Keratinocyte (primary cell): ENCODE data around the gene TSR3. TPM values are rescaled to one million over a fixed set of nuclear protein-coding genes. Genes with fewer than 3 reads are reported as not detected.
A peak's percentile ranks its signal among the peaks of the same experiment; 100 is the strongest.

Experiments
- DNase-seq: peaks from one replicate; pipeline ENCODE4 v3.0.0-alpha.2; 2011; ENCODE audit warnings: low read depth, missing footprints, low spot score
- FAIRE-seq: peaks from 2 replicates; lab custom pipeline; 2011; peaks lifted over from hg19 to GRCh38; lab: Jason Lieb, UNC
- H2AFZ ChIP-seq: 2 replicates; pipeline ENCODE4 v1.6.0; 2012; ENCODE audit warnings: low read length, control low read depth, inconsistent platforms; ENCODE audit not compliant: control insufficient read depth
- H3K27ac ChIP-seq: 2 replicates; pipeline ENCODE4 v1.5.1; 2011; ENCODE audit warnings: low read length; ENCODE audit not compliant: control insufficient read depth, insufficient read depth
- H3K27me3 ChIP-seq: 3 replicates; pipeline ENCODE4 v1.6.0; 2011; ENCODE audit warnings: low read length; ENCODE audit not compliant: control insufficient read depth, insufficient read depth; ENCODE audit errors: extremely low read depth
- H3K36me3 ChIP-seq, 2 experiments: 2 replicates in 1 of 2; 3 replicates in 1 of 2; pipeline ENCODE4 v1.5.1; 2011; ENCODE audit warnings: low read length in 2 of 2, mild to moderate bottlenecking in 1 of 2; ENCODE audit not compliant: control insufficient read depth in 2 of 2, insufficient read depth in 2 of 2; ENCODE audit errors: extremely low read depth in 1 of 2
- H3K4me1 ChIP-seq: 3 replicates; pipeline ENCODE4 v1.5.1; 2011; ENCODE audit warnings: low read length; ENCODE audit not compliant: control insufficient read depth, insufficient read depth; ENCODE audit errors: extremely low read depth
- H3K4me2 ChIP-seq: 3 replicates; pipeline ENCODE4 v1.6.0; 2011; ENCODE audit warnings: low read depth, low read length; ENCODE audit not compliant: control insufficient read depth, insufficient read depth; ENCODE audit errors: extremely low read depth
- H3K4me3 ChIP-seq, 3 experiments: fragments of 200-600 bp in 1 of 3; sonication (generic) in 1 of 3; 2 replicates in 2 of 3; 3 replicates in 1 of 3; pipeline ENCODE4 v1.5.1; 2011 to 2016; ENCODE audit warnings: low read length in 3 of 3, mild to moderate bottlenecking in 3 of 3, control low read depth in 2 of 3, inconsistent platforms in 1 of 3, low read depth in 1 of 3, mixed read lengths in 1 of 3, mixed run types in 1 of 3, moderate library complexity in 1 of 3; ENCODE audit not compliant: control insufficient read depth in 2 of 3, insufficient read depth in 2 of 3; ENCODE audit errors: extremely low read depth in 1 of 3
- H3K79me2 ChIP-seq: 2 replicates; pipeline ENCODE4 v1.6.0; 2012; ENCODE audit warnings: low read length; ENCODE audit not compliant: control insufficient read depth, insufficient read depth
- H3K9ac ChIP-seq: 3 replicates; pipeline ENCODE4 v1.6.0; 2011; ENCODE audit warnings: low read length; ENCODE audit not compliant: control insufficient read depth, insufficient read depth; ENCODE audit errors: extremely low read depth
- H3K9me1 ChIP-seq: 3 replicates; pipeline ENCODE4 v1.6.0; 2011; ENCODE audit warnings: low read length; ENCODE audit not compliant: control insufficient read depth, insufficient read depth; ENCODE audit errors: extremely low read depth
- H3K9me3 ChIP-seq: 2 replicates; pipeline ENCODE4 v1.5.1; 2012; ENCODE audit warnings: low read depth, low read length; ENCODE audit not compliant: control insufficient read depth
- H4K20me1 ChIP-seq: 3 replicates; pipeline ENCODE4 v1.6.0; 2011; ENCODE audit warnings: low read length; ENCODE audit not compliant: control insufficient read depth, insufficient read depth; ENCODE audit errors: extremely low read depth
- CTCF ChIP-seq, 3 experiments: IDR thresholded peaks in 1 of 3; conservative IDR thresholded peaks in 1 of 3; optimal IDR thresholded peaks in 1 of 3; 2 replicates in 2 of 3; 3 replicates in 1 of 3; pipeline versions ENCODE3 to v1.5.1; 2011; ENCODE audit warnings: low read length in 3 of 3, mild to moderate bottlenecking in 3 of 3, moderate library complexity in 2 of 3, control low read depth in 1 of 3, inconsistent platforms in 1 of 3; ENCODE audit not compliant: insufficient read depth in 2 of 3; ENCODE audit errors: extremely low read depth in 1 of 3
- EZH2 ChIP-seq: IDR thresholded peaks from one replicate; pipeline ENCODE4 v1.6.1; 2012; ENCODE audit warnings: inconsistent platforms, mild to moderate bottlenecking, low read length, moderate library complexity
- dilution Hi-C: fragments of 300-500 bp; cut with MboI; formaldehyde crosslinking; loops from one replicate; pipeline ENCODE4 v1.7.0; 2020; ENCODE audit warnings: low sequenced_read_pairs; ENCODE audit not compliant: extremely low pct_ligation_motif_present
- polyA plus RNA-seq, 5 experiments: library from polyadenylated mRNA; depleted of rRNA in 3 of 5; stranded (reverse) in 3 of 5; stranded (forward) in 1 of 5; unstranded in 1 of 5; fragments of >200 nt; gene quantifications; 1 replicate in 1 of 5; 2 replicates in 3 of 5; 3 replicates in 1 of 5; pipeline versions ENCODE4 v1.2.1 to v1.2.3, GENCODE V29; 2011 to 2012; ENCODE audit warnings: missing spikeins in 2 of 5, low read depth in 1 of 5, low replicate concordance in 1 of 5

TSR3 gene
- polyA plus RNA-seq, 1 donor (not counting 4 experiments of a cell fraction or from before 2014, with no cell fraction given), result 33.0 TPM

GRCh38 chr16:1351215-1351581 is 480 bp downstream of the TSR3 start:
- peak overlapping the region; percentile 56 for H3K27ac ChIP-seq
- TF ChIP-seq EZH2 (no peak), CTCF (optimal IDR thresholded peaks at IDR 0.05 in 1 of 3, IDR thresholded peaks at IDR 0.05 in 1 of 3, conservative IDR thresholded peaks at IDR 0.05 in 1 of 3; ENCODE audit: extremely low read depth in 1 of 3, insufficient read depth in 2 of 3, low read length in 3 of 3) (no peak)
- H3K4me2 ChIP-seq, result peak overlapping the region; percentile 74
- peak overlapping the region; percentile 81 for H3K9ac ChIP-seq
- no peaks in the 10 kb centered on the region for H3K27me3 ChIP-seq
- peaks cover 57% of the 10 kb centered on the region for H3K79me2 ChIP-seq
- DNase-seq (no peak), FAIRE-seq (no peak)
- H4K20me1 ChIP-seq, result peaks cover 2% of the 10 kb centered on the region
- no peaks in the 10 kb centered on the region for H3K9me3 ChIP-seq
- H3K4me3 ChIP-seq, result peak overlapping the region; percentile 64 to 97 (median 90)
- peaks cover 4% of the 10 kb centered on the region for H3K9me1 ChIP-seq
- peak overlapping the region; percentile 19 for H2AFZ ChIP-seq
- peaks cover 12 to 15% of the 10 kb centered on the region in 2 experiments for H3K36me3 ChIP-seq
- dilution Hi-C loops, result no loop called here
- peaks cover 30% of the 10 kb centered on the region for H3K4me1 ChIP-seq

GRCh38 chr16:1350691-1351090 is 987 bp downstream of the TSR3 start:
- TF ChIP-seq CTCF (optimal IDR thresholded peaks at IDR 0.05 in 1 of 3, IDR thresholded peaks at IDR 0.05 in 1 of 3, conservative IDR thresholded peaks at IDR 0.05 in 1 of 3; ENCODE audit: extremely low read depth in 1 of 3, insufficient read depth in 2 of 3, low read length in 3 of 3), result no peak
- no peak for TF ChIP-seq EZH2
- Histone ChIP-seq H3K9me3 (no peaks in the 10 kb centered on the region), H3K36me3 (peaks cover 12 to 15% of the 10 kb centered on the region in 2 experiments), H3K9me1 (peaks cover 4% of the 10 kb centered on the region), H3K79me2 (peaks cover 52% of the 10 kb centered on the region), H3K9ac (peak overlapping the region; percentile 81), H3K27me3 (no peaks in the 10 kb centered on the region), H3K4me3 (peak overlapping the region; percentile 64 to 97 (median 90)), H3K4me2 (peak overlapping the region; percentile 74), H2AFZ (no peak overlapping the region), H3K27ac (peak overlapping the region; percentile 56), H4K20me1 (peaks cover 2% of the 10 kb centered on the region), H3K4me1 (peaks cover 30% of the 10 kb centered on the region)
- FAIRE-seq (no peak), DNase-seq (no peak)
- dilution Hi-C loops, result no loop called here
